PFSK-1 (cell line): ENCODE results near the gene GRAMD1B.
A peak's percentile ranks its signal among the peaks of the same experiment; 100 is the strongest.

Experiments used
- FOXP2 ChIP-seq: optimal IDR thresholded peaks from 2 replicates; pipeline ENCODE3; 2011; ENCODE audit warnings: borderline replicate concordance, control low read depth, inconsistent platforms; ENCODE audit not compliant: insufficient read depth; ENCODE audit errors: extremely low read length, extremely low read depth
- POLR2AphosphoS5 ChIP-seq: IDR thresholded peaks from 2 replicates; pipeline ENCODE4 v1.6.1; 2012; ENCODE audit warnings: low read depth, mild to moderate bottlenecking, control low read depth, low read length, moderate library complexity
- REST ChIP-seq, 2 experiments: IDR thresholded peaks; 2 replicates each; pipeline versions ENCODE4 v1.6.1 to v1.8.0; 2011 to 2012; ENCODE audit warnings: low read depth in 2 of 2, low read length in 2 of 2, control low read depth in 1 of 2, inconsistent platforms in 1 of 2, mild to moderate bottlenecking in 1 of 2, moderate library complexity in 1 of 2; ENCODE audit not compliant: insufficient read depth in 1 of 2
- SIN3A ChIP-seq: IDR thresholded peaks from 2 replicates; pipeline ENCODE4 v1.6.1; 2012; ENCODE audit warnings: mild to moderate bottlenecking, low read length, moderate library complexity, borderline replicate concordance; ENCODE audit not compliant: insufficient read depth
- TAF1 ChIP-seq: IDR thresholded peaks from 2 replicates; pipeline ENCODE4 v1.6.1; 2012; ENCODE audit warnings: low read length, control low read depth, borderline replicate concordance; ENCODE audit not compliant: insufficient read depth

The GRAMD1B gene

GRCh38 chr11:123450623-123451022, 20.6 kb downstream of the GRAMD1B start:
- TF ChIP-seq SIN3A (no peak), TAF1 (no peak), FOXP2 (no peak), POLR2AphosphoS5 (no peak), REST (IDR thresholded peaks at IDR 0.05; ENCODE audit: insufficient read depth in 1 of 2, low read depth in 2 of 2, low read length in 2 of 2) (no peak)

GRCh38 chr11:123451183-123451781, 21.2 kb downstream of the GRAMD1B start:
- TF ChIP-seq POLR2AphosphoS5 (no peak), SIN3A (no peak), TAF1 (no peak), REST (IDR thresholded peaks at IDR 0.05; ENCODE audit: insufficient read depth in 1 of 2, low read depth in 2 of 2, low read length in 2 of 2) (no peak), FOXP2 (no peak)

GRCh38 chr11:123452794-123453193, 22.7 kb downstream of the GRAMD1B start:
- TF ChIP-seq FOXP2 (no peak), REST (IDR thresholded peaks at IDR 0.05; ENCODE audit: insufficient read depth in 1 of 2, low read depth in 2 of 2, low read length in 2 of 2) (no peak), POLR2AphosphoS5 (no peak), SIN3A (no peak), TAF1 (no peak)

GRCh38 chr11:123454060-123454651, 24.1 kb downstream of the GRAMD1B start:
- TF ChIP-seq REST (IDR thresholded peaks at IDR 0.05; ENCODE audit: insufficient read depth in 1 of 2, low read depth in 2 of 2, low read length in 2 of 2), result no peak
- TF ChIP-seq TAF1, result peak; percentile 17; the same call in 1 of the 2 replicates
- peak; percentile 76 for TF ChIP-seq FOXP2

- TF ChIP-seq FOXP2 (no peak), REST (IDR thresholded peaks at IDR 0.05; ENCODE audit: insufficient read depth in 1 of 2, low read depth in 2 of 2, low read length in 2 of 2) (no peak), SIN3A (no peak), POLR2AphosphoS5 (no peak), TAF1 (no peak)
Measured at GRCh38 chr11:123454796-123455195, 24.7 kb downstream of the GRAMD1B start.
